A673 (cell line): ENCODE data around the gene MAP7D2.

ENCODE experiments used
- EZH2 ChIP-seq: fragments of 200-600 bp; sonication (generic); IDR thresholded peaks from 2 replicates; pipeline ENCODE4 v1.6.1; 2017; ENCODE audit warnings: borderline replicate concordance, low read depth, mild to moderate bottlenecking, mixed read lengths, antibody characterized with exemption, low read length; ENCODE audit not compliant: poor library complexity, severe bottlenecking
- TF ChIP-seq, protein P1 (sequence below): fragments of 300-800, 200-600 bp; sonication (generic); conservative IDR thresholded peaks from 2 replicates; pipeline ENCODE4 v1.5.1; 2017; ENCODE audit warnings: low read depth, mild to moderate bottlenecking, antibody characterized with exemption, low read length, moderate library complexity, mixed read lengths

- TF ChIP-seq, protein P1, sequence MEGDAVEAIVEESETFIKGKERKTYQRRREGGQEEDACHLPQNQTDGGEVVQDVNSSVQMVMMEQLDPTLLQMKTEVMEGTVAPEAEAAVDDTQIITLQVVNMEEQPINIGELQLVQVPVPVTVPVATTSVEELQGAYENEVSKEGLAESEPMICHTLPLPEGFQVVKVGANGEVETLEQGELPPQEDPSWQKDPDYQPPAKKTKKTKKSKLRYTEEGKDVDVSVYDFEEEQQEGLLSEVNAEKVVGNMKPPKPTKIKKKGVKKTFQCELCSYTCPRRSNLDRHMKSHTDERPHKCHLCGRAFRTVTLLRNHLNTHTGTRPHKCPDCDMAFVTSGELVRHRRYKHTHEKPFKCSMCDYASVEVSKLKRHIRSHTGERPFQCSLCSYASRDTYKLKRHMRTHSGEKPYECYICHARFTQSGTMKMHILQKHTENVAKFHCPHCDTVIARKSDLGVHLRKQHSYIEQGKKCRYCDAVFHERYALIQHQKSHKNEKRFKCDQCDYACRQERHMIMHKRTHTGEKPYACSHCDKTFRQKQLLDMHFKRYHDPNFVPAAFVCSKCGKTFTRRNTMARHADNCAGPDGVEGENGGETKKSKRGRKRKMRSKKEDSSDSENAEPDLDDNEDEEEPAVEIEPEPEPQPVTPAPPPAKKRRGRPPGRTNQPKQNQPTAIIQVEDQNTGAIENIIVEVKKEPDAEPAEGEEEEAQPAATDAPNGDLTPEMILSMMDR: no peak
- TF ChIP-seq EZH2: no peak
Measured at GRCh38 chrX:20116087-20116576, 575 bp downstream of the MAP7D2 start.
